HG02763 (cell line): ENCODE data around the gene KRTAP10-3.
"Not testable (repeated sequence)": the region's sequence is repeated elsewhere in the genome, so short reads cannot be mapped to it uniquely, and the experiment has no call there.

Experiments used
- ATAC-seq: cut with Tn5 transposase; IDR thresholded peaks from one replicate; pipeline ENCODE4 v1.9.1; 2021; ENCODE audit warnings: mild to moderate bottlenecking, moderate library complexity; ENCODE audit not compliant: unreplicated experiment

Gene KRTAP10-3

GRCh38 chr21:44558695-44559094 lies at the start of gene KRTAP10-3:
TSS of gene KRTAP10-3 (minus strand) at chr21:44558795. CDS start at chr21:44558715, 80 bp downstream.
- ATAC-seq, result no peak

DNA sequence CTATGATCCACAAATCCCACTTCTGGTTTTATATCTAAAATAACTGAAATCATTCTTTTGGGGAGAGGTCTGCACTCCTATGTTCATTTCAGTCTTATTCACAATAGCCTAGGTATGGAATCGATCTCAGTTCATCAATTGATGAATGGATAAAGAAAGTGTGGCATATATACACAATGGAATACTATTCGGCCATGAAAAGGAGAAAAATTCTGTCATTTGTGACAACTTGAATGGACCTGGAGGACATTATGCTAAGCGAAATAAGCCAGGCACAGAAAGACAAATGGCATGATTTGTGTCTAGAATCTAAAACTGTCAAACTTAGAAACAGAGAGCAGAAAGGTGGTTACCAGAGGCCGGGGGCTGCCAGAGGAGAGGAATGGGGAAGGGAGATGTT lies 47.9 kb upstream of the KRTAP10-3 start:
- no peak for ATAC-seq

- no peak for ATAC-seq
Measured at GRCh38 chr21:44603911-44604310, 45.3 kb upstream of the KRTAP10-3 start.

DNA sequence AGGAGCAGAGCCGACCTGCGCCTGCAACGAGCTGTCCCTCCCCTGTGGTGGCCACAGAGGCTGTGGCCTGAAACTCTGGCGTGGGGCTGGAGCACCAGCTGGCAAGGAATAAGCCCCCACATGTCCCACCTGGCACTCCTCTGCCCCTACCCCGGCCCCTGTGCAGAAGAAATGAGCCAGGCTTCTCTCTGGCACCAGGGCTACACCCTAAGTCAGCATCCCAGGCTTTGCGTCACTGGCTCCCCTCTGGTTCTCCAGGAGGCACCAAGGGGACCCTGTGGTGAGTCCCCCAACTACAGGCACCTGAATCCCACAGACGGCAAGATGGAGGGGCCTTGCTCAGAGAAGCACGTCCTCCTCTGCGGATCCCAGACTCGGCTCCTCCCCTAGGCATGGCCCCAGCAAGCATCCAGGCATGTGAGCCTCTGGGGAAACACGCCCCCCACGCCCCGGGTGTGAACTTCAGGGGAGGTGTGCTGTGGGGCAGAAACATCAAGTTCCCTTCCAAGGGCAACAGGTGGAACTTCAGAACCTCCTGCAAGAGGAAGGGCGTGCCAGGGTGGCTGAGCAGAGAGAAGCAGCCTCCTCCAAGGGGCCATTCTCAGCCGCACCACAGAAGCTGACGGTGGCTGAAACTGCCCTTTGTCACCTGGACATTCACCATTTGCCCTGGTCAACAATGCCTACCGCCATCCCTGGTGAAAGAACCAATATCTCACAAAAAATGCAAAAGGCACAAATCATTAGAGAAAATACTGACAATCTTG lies 44.7 kb upstream of the KRTAP10-3 start:
- no peak for ATAC-seq

DNA sequence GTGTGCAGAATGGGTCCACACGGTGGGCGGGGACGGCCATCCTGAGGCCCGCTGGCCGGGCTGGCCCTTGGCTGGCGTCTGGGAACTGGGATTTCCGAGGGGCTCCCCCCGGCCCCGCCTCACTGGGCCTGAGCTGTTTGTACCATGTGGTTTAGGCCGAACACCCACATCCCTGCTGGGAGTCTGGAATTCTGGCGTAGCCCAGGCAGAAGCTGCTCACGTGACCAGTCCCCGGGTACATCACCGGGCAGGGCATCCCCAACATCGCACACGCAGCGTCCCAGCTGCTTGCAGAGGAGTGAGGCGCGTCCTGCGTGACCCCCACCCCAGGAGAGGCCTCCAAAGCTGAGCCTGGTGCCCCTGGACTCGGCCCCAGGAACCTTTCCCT lies 43.9 kb upstream of the KRTAP10-3 start:
- ATAC-seq, result no peak

DNA sequence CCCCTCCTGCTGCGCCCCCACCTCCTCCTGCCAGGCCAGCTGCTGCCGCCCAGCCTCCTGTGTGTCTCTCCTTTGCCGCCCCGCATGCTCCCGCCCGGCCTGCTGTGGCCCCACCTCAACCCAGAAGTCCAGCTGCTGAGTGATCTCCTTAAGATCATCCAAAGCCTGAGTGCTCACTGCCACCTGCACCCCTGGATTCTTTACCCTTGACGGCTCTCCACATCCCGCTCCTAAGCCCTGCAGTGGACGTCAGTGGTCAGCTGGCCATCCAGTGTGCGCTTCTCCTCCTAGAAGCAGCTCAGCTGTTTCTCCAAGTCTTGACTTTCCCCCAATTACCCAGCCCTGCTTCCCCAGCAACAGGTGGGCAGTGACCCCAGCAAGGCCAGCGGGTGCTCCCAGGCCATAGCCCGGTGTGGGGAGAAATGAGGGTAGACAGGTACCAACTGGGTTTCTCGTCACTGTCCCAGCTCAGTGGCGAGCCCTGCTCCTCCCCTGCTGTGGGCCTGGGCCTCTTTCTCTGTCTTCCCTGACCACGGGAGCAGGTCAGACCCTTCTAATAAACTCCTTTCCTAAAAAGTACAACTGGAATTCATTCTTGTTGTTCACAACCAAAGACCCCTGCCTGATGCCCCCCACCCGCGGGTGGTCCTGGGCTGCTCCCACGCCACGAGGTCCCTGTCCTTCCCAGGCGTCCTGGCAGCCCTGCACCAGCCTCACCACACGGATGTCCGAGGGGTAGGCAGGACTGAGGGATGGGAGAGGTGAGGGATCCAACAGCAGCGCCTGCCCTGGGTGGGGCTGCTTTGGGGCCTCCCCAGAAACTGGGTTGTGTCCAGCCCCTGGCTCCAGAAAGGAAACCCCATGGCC lies 43.2 kb upstream of the KRTAP10-3 start:
- ATAC-seq, result no peak

- not testable (repeated sequence) for ATAC-seq
Measured at GRCh38 chr21:44601091-44601490, 42.5 kb upstream of the KRTAP10-3 start.

GRCh38 chr21:44600118-44600978 lies 41.8 kb upstream of the KRTAP10-3 start, which contains the start of gene KRTAP10-7:
TSS of gene KRTAP10-7 (plus strand) at chr21:44600597. CDS start at chr21:44600622, 25 bp downstream.
- not testable (repeated sequence) for ATAC-seq

- ATAC-seq, result no peak
Measured at GRCh38 chr21:44599264-44600029, 40.9 kb upstream of the KRTAP10-3 start.

DNA sequence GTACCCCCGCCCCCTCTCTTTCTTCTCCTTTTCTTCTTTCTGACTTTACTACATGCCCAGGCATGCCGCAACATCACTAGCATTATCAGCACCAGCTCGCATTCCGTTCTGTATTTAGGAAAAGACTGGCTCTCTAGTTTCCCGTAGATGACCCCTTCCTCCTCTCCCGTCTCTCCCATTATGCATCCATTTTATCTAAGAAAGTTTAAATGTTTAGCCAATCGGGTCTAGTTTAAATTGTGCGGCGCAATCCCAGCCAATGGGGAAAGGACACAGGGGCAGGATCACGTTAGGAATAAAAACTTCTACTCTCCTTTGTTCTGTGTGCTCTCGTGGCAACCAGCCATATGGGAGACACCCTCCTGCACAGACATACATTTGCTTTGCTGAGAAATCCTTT lies 39.5 kb upstream of the KRTAP10-3 start:
- no peak for ATAC-seq

GRCh38 chr21:44596068-44596725 lies 37.6 kb upstream of the KRTAP10-3 start:
- ATAC-seq, result no peak

DNA sequence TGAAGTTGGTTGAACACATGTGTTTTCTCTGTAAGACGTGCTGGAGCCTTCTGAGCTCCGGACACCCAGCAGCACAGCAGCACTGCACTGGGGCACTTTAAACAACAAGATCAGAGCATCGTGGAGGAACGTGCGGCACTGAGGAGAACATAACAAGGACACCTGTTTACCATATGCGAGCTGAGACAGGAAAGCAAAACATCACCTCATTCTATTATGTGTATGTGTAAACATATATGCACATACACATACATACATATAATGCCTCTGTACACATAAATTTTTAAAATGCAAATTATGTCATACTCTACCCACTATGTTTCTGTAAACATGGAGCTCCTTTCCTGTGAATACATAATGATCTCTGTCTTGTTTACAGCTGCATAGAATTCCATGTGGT lies 36.9 kb upstream of the KRTAP10-3 start:
- ATAC-seq, result no peak

- no peak for ATAC-seq
Measured at GRCh38 chr21:44594406-44594916, 35.9 kb upstream of the KRTAP10-3 start.

GRCh38 chr21:44593598-44594405 lies 35.2 kb upstream of the KRTAP10-3 start:
- no peak for ATAC-seq

DNA sequence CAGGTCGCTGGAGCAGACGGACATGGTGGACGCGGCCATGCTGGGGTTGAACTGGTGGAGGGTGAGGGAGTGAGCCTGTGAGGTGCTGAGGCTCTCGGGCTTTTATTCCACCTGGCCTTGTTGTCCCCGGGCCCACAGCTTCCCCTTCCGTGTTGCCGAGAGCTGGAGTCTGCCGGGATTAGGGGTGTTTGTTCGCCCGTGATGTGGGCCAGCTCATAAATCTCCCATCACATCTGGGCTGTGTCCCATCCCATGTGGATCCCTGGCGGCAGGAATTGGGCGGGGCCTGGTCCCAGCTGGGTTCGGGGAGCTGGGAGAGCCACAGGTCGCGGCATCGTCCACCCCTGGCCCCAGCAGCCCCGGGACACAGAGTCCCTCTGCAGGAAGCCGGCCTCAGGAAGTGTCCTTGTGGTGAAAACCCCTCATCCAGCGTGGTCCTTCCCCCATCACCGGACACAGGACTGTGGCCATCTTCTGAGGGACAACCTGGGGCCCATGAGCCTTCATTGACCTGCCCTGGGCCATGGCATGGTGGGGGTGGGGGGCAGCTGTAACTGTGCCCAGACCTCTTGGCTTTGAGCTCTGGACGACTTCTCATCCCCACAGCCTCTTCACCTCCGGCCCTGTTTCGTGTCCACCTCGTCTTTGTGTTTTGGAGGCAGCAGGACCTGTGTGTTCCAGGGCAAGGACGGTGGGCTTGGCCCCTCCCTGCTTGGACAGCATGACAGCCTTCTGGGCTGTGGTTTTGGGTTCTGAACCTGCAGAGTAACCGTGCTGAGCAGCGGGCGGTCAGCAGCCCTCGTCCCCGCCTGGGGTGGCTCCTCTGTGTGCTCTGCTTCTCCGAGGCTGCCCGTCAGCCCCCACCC lies 34.1 kb upstream of the KRTAP10-3 start, which contains the start of gene KRTAP10-6:
TSS of gene KRTAP10-6 (minus strand) at position 60 of the 866 bp plus-strand sequence. CDS start at position 39, 21 bp downstream.
- ATAC-seq, result no peak

DNA sequence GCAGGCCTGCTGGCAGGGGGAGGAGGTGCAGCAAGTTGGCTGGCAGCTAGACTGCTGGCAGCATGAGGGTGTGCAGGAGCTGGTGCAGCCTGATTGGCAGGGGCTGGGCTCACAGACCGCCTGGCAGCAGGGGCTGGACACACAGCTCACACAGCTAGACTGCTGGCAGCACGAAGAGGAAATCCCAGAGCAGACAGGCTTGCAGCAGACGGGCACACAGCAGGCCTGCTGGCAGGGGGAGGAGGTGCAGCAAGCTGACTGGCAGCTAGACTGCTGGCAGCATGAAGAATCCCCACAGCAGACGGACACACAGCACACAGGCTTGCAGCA lies 33.2 kb upstream of the KRTAP10-3 start:
- ATAC-seq, result not testable (repeated sequence)
